Body of pancreas (tissue), 4 donors: ENCODE measurements around the gene IHH. TPM values are rescaled to one million over a fixed set of nuclear protein-coding genes. Genes with fewer than 3 reads are reported as not detected.

Experiments used
- ATAC-seq: fragments of 150-250 bp; one replicate; pipeline ENCODE4 v1.9.1; 2016
- DNase-seq, 4 donors: peaks; one replicate each; pipeline ENCODE4 v3.0.0-alpha.2; 2019
- H3K27ac ChIP-seq, 4 donors: fragments of 200-600 bp; sonication (generic); 1 replicate in 3 of 4; 2 replicates in 1 of 4; pipeline versions ENCODE4 v1.5.1 to v1.6.1; 2016 to 2019; ENCODE audit warnings: mild to moderate bottlenecking in 1 of 4, mixed read lengths in 1 of 4, moderate library complexity in 1 of 4
- H3K27me3 ChIP-seq, 2 donors: fragments of 200-600 bp; sonication (generic); one replicate each; pipeline ENCODE4 v1.6.0; 2016; ENCODE audit warnings: mild to moderate bottlenecking in 1 of 2
- H3K36me3 ChIP-seq, 2 donors: fragments of 200-600 bp; sonication (generic); replicated peaks in 1 of 2; 2 replicates each; pipeline ENCODE4 v1.5.1; 2016; ENCODE audit warnings: low read depth in 2 of 2; ENCODE audit not compliant: insufficient read depth in 1 of 2
- H3K4me1 ChIP-seq: fragments of 200-600 bp; sonication (generic); one replicate; pipeline ENCODE4 v1.6.0; 2016
- H3K4me3 ChIP-seq, 2 donors: fragments of 200-600 bp; sonication (generic); 1 replicate in 1 of 2; 2 replicates in 1 of 2; pipeline ENCODE4 v1.5.1; 2016 to 2019
- H3K9me3 ChIP-seq, 3 donors: fragments of 200-600 bp; sonication (generic); 1 replicate in 2 of 3; 2 replicates in 1 of 3; pipeline ENCODE4 v1.5.1; 2016
- POLR2A ChIP-seq, 3 donors: fragments of 450-650 bp; IDR thresholded peaks; one replicate each; pipeline ENCODE4 v1.6.1; 2016; ENCODE audit warnings: antibody characterized with exemption in 3 of 3, mild to moderate bottlenecking in 2 of 3
- WGBS, 2 donors: methylation state at CpG; one replicate each; pipeline ENCODE4 v1.1.5; 2017; 5-methylcytosine and 5-hydroxymethylcytosine counted together
- intact Hi-C: fragments of 100-400 bp; cut with DNase I; formaldehyde crosslinking; loops from one replicate; pipeline ENCODE4 v1.15.1; 2023
- total RNA-seq, 2 donors: library from RNA; depleted of rRNA; stranded (reverse); fragments of >200 nt; gene quantifications; one replicate each; pipeline ENCODE4 v1.1.0, GENCODE V29; 2016
- TF ChIP-seq, protein P1 (sequence below), 7 experiments: fragments of 450-650 bp in 4 of 7; fragments of 200-600 bp in 3 of 7; sonication (generic) in 3 of 7; IDR thresholded peaks; one replicate each; pipeline ENCODE4 v1.5.1; 2016 to 2019; ENCODE audit warnings: antibody characterized with exemption in 7 of 7

IHH gene
- total RNA-seq, 2 donors from 2014 or later = 1.0 TPM; not detected in 1

DNA sequence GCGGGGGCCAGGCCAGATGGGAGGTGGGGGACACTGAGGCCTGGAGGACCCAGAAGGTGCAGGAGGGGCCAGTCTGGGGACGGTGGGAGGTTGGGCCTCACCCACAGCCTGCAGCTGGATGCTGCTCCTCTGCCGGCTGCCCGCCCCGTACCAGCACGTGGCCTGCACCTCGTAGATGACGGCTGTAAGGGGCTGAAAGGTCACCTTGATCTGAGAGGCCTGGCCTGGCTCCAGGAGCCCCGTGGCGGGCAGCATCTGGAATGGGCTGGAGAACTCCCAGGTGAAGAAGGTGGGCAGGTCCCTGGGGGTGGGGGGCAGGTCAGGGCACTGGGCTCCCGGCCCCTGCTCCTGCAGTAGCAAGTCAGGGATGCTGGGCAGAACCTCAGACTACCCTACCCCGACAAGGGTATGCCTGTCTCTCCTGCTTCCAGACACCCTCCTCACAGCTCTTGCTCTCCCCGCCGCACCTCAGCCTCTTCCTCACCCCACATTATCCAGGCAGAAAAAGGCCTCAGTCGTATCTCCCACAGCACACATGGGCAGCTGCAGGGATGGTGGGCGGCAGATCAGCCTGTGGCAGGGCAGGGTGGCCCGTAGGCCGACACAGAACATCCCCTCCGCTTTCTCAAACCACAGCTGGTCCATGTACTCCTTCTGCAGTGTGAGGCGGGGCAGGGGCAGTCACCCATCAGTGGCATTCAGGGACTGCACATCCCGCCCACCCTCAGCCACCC is 29.5 kb downstream of the IHH start:
- WGBS, 2 donors = 55 to 68% methylated on average over 13 to 20 of the region's 21 CpGs
- no peaks in the 10 kb centered on the region for H3K4me1 ChIP-seq
- no peak for TF ChIP-seq POLR2A (IDR thresholded peaks at IDR 0.05)
- TF ChIP-seq, protein P1, sequence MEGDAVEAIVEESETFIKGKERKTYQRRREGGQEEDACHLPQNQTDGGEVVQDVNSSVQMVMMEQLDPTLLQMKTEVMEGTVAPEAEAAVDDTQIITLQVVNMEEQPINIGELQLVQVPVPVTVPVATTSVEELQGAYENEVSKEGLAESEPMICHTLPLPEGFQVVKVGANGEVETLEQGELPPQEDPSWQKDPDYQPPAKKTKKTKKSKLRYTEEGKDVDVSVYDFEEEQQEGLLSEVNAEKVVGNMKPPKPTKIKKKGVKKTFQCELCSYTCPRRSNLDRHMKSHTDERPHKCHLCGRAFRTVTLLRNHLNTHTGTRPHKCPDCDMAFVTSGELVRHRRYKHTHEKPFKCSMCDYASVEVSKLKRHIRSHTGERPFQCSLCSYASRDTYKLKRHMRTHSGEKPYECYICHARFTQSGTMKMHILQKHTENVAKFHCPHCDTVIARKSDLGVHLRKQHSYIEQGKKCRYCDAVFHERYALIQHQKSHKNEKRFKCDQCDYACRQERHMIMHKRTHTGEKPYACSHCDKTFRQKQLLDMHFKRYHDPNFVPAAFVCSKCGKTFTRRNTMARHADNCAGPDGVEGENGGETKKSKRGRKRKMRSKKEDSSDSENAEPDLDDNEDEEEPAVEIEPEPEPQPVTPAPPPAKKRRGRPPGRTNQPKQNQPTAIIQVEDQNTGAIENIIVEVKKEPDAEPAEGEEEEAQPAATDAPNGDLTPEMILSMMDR (IDR thresholded peaks at IDR 0.05) = no peak

DNA sequence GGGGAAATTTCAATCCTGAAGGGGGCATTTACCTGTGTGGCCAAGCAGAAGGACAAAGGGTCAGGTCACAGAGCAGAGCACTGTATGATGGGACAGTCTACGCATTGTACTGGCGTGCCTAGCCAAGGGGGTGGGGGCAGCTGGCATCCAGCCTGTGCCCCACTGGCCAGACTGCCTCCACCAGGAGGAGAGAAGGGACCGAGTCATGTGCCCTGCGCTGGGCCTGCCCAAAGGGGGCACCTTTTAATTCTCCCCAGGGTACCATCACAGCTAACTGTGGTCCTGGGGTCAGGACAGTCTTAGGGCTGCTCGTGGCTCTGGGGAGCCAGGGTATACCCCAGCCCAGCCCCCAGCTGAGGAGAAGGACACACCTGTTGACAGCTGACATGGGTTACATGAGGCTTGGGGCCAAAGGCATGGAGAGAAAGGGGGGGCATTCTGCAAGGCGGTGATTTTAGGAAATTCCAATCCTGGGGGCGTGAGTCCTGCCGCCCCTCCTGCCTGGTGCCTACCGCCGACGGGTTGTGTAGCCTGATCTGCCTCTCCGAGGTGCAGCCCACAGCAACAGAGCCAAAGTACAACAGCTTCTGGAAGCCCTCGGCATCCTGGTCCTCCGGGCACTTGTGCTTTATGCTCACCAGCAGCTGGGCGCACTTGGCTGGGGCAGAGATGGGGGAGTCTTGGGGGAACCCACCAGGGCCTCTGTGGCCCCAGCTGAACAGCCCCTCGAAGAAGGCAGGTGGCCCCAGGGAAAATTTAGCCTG is 30.4 kb downstream of the IHH start:
- 41 to 56% methylated on average over 11 to 16 of the region's 16 CpGs for WGBS, 2 donors
- Histone ChIP-seq H3K9me3 (no peaks in the 10 kb centered on the region), H3K27me3 (no peaks in the 10 kb centered on the region), H3K4me1 (no peaks in the 10 kb centered on the region), H3K4me3 (no peak overlapping the region), H3K27ac (no peak overlapping the region), H3K36me3 (no peaks in the 10 kb centered on the region)
- TF ChIP-seq, protein P1 (IDR thresholded peaks at IDR 0.05) = no peak
- TF ChIP-seq POLR2A (IDR thresholded peaks at IDR 0.05) = no peak
- intact Hi-C loops = no loop called here
- ATAC-seq (no peak), DNase-seq (no peak)

More for the DNA sequence above, 29.5 kb downstream of the IHH start:
- H3K36me3 ChIP-seq = no peaks in the 10 kb centered on the region
- intact Hi-C loops = no loop called here
- ATAC-seq (no peak), DNase-seq (no peak)
- H3K9me3 ChIP-seq = no peaks in the 10 kb centered on the region
- H3K27ac ChIP-seq = no peak overlapping the region
- no peak overlapping the region for H3K4me3 ChIP-seq
- H3K27me3 ChIP-seq = no peaks in the 10 kb centered on the region

GRCh38 chr2:219029829-219030165 is 30.9 kb downstream of the IHH start:
- Histone ChIP-seq H3K27me3 (no peaks in the 10 kb centered on the region), H3K4me3 (no peak overlapping the region), H3K36me3 (no peaks in the 10 kb centered on the region), H3K27ac (no peak overlapping the region), H3K9me3 (no peaks in the 10 kb centered on the region), H3K4me1 (no peaks in the 10 kb centered on the region)
- peak; percentile 94 for ATAC-seq
- 22 to 29% methylated on average over 7 to 9 of the region's 9 CpGs for WGBS, 2 donors
- intact Hi-C loops = no loop called here
- DNase-seq = peak; percentile 86 to 89 (median 87)
- no peak for TF ChIP-seq POLR2A (IDR thresholded peaks at IDR 0.05)
- TF ChIP-seq, protein P1 (IDR thresholded peaks at IDR 0.05) = peak; percentile 84 to 98 (median 92)

DNA sequence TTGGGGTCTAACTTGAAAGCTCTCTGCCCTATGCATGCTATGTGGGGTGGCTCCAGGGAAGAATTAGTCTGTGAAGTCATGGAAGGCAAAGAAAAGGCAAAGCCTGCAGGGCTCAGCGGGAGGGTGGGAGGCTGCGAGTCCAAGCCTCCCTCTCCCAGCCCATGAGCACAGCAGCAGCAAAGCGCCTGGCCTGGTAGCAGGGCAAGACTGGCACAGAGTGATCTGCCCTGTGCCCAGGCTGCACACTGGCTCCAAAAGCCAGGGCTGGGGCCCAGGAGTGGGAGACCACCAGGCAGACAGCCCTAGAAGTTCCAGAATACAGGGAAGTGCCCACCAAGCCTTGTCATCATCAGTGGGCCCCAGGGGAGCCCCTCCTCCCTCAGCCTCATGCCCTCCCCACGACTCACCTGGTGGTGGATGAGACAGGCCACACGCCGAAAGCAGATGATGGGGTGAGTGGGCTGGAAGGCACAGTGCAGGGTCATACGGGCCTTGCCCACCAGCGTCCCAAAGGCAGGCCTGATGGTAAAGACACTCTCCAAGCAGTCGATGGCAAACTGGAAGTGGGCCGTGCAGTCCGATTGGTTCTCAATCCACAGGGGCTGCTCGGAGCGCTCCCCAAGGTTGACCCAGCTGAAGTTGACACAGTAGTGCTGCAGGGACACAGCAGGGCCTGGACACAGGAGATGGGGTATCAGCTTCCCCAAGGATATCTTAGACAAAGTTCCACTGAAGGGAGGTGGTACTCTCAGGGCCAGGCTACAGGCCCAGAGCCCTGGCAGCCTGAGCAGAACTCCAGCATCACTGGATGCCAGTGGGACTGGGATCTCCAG is 31.5 kb downstream of the IHH start:
- Histone ChIP-seq H3K4me3 (no peak overlapping the region), H3K27ac (no peak overlapping the region), H3K4me1 (no peaks in the 10 kb centered on the region), H3K9me3 (no peaks in the 10 kb centered on the region), H3K36me3 (no peaks in the 10 kb centered on the region), H3K27me3 (no peaks in the 10 kb centered on the region)
- ATAC-seq (no peak), DNase-seq (no peak)
- 63 to 69% methylated on average over 5 to 13 of the region's 13 CpGs for WGBS, 2 donors
- TF ChIP-seq, protein P1 (IDR thresholded peaks at IDR 0.05) = no peak
- TF ChIP-seq POLR2A (IDR thresholded peaks at IDR 0.05) = no peak
- intact Hi-C loops = no loop called here
